Measurements from ENCODE around the gene SESN3.

Gene SESN3

DNA sequence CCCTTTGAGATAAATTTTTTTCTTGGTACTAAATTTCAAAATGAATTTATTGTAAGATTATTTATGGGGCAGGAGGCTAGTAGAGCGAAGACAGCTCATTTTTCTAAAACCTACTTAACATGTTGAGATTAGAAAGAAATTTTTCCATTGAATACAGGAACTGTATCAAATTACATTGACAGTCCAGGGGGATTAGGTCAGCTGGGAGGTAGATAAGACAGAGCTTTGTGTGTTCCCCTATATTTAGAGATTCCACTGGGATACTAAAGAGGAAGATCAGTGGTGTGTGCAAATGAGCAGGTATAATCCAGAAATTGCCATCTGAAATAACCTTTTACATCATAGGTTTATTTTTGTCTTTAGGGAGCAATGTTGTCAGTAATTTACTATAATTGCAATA, 109.3 kb downstream of the SESN3 start:
- DNase-seq (ENCODE audit: low read depth in 2 of 2): no peak

- DNase-seq (ENCODE audit: low read depth in 2 of 2): no peak
Observed at GRCh38 chr11:95119361-95120060, 111.5 kb downstream of the SESN3 start.

GRCh38 chr11:95115597-95115996, 115.4 kb downstream of the SESN3 start:
- DNase-seq (ENCODE audit: low read depth in 2 of 2): no peak

Measured in stimulated activated CD4-positive, alpha-beta T cell treated with anti-CD3 and anti-CD28 coated beads, Interleukin-4, amount 100 ng/mL, for 48 hours (primary cell).